PC-9 (cell line): ENCODE measurements around the gene ADAMTSL1. TPM values are rescaled to one million over a fixed set of nuclear protein-coding genes. Genes with fewer than 3 reads are reported as not detected.

Source experiments
- BruUV-seq: library from RNA; stranded (reverse); fragments of 400-500 nt; replicated peaks from 2 replicates; lab custom pipeline; 2021; lab: Mats Ljungman, UMichigan
- CTCF ChIA-PET: fragments of 300-600 bp; sonication (Branson Sonifier 250); formaldehyde crosslinking; loops from one replicate; lab custom pipeline; 2022; ENCODE audit warnings: antibody characterized with exemption; lab: Charles Lee
- POLR2A ChIA-PET: fragments of 300-600 bp; sonication (Branson Sonifier 250); formaldehyde crosslinking; loops from one replicate; lab custom pipeline; 2022; ENCODE audit warnings: antibody characterized with exemption; ENCODE audit not compliant: unreplicated experiment; lab: Charles Lee
- DNase-seq, 2 experiments: peaks; one replicate each; pipeline versions ENCODE4 v3.0.0 to v3.0.0-alpha.2; 2015 to 2022; ENCODE audit warnings: mixed read lengths in 1 of 2
- H2AFZ ChIP-seq: fragments of 200-600 bp; sonication (generic); 2 replicates; pipeline ENCODE4 v1.8.1; 2017; ENCODE audit warnings: antibody characterized with exemption
- H3F3A ChIP-seq: fragments of 200-600 bp; sonication (generic); 2 replicates; pipeline ENCODE4 v1.8.1; 2017; ENCODE audit warnings: antibody characterized with exemption, mild to moderate bottlenecking, low read depth; ENCODE audit not compliant: insufficient read depth
- H3K27ac ChIP-seq: fragments of 200-600 bp; sonication (generic); 2 replicates; pipeline ENCODE4 v1.6.1; 2016; ENCODE audit warnings: mixed run types
- H3K27me3 ChIP-seq: fragments of 200-600 bp; sonication (generic); 2 replicates; pipeline ENCODE4 v1.6.1; 2016; ENCODE audit warnings: low read depth, mixed run types; ENCODE audit not compliant: insufficient read depth
- H3K36me3 ChIP-seq: fragments of 200-600 bp; sonication (generic); 2 replicates; pipeline ENCODE4 v1.6.1; 2016; ENCODE audit warnings: low read depth, mixed run types
- H3K4me1 ChIP-seq: fragments of 200-600 bp; sonication (generic); replicated peaks from 2 replicates; pipeline ENCODE4 v1.6.1; 2016; ENCODE audit warnings: mixed run types; ENCODE audit not compliant: insufficient read depth
- H3K4me2 ChIP-seq: fragments of 200-600 bp; sonication (generic); 2 replicates; pipeline ENCODE4 v1.6.1; 2017; ENCODE audit warnings: mixed run types
- H3K4me3 ChIP-seq: fragments of 200-600 bp; sonication (generic); 2 replicates; pipeline ENCODE4 v1.6.1; 2016; ENCODE audit warnings: mixed run types
- H3K79me2 ChIP-seq: fragments of 200-600 bp; sonication (generic); 2 replicates; pipeline ENCODE4 v1.6.1; 2017; ENCODE audit warnings: low read depth, mixed run types
- H3K9me2 ChIP-seq: fragments of 200-600 bp; sonication (generic); 2 replicates; pipeline ENCODE4 v1.8.1; 2017; ENCODE audit warnings: mild to moderate bottlenecking; ENCODE audit not compliant: insufficient read depth
- H3K9me3 ChIP-seq: fragments of 200-600 bp; sonication (generic); 2 replicates; pipeline ENCODE4 v1.8.1; 2016; ENCODE audit warnings: low read depth; ENCODE audit not compliant: insufficient read depth
- H4K20me1 ChIP-seq: fragments of 200-600 bp; sonication (generic); 2 replicates; pipeline ENCODE4 v1.8.1; 2017; ENCODE audit not compliant: insufficient read depth
- EZH2 ChIP-seq: fragments of 200-600 bp; sonication (generic); IDR thresholded peaks from 2 replicates; pipeline ENCODE4 v1.8.0; 2017; ENCODE audit warnings: antibody characterized with exemption, low read depth
- intact Hi-C: fragments of 100-400 bp; cut with micrococcal nuclease; formaldehyde crosslinking; loops from one replicate; pipeline ENCODE4 v1.10.0; 2022; ENCODE audit not compliant: unreplicated experiment
- total RNA-seq: library from RNA; stranded (reverse); gene quantifications from 2 replicates; pipeline ENCODE4 v1.2.3, GENCODE V29; 2021
- TF ChIP-seq, protein P1 (sequence below): fragments of 200-600 bp; sonication (generic); conservative IDR thresholded peaks from 2 replicates; pipeline ENCODE4 v1.6.1; 2017; ENCODE audit warnings: mixed run types, antibody characterized with exemption, mild to moderate bottlenecking, moderate library complexity

The ADAMTSL1 gene
- total RNA-seq, 1 experiment from 2014 or later, result not detected

- Histone ChIP-seq H3K36me3 (no peaks in the 10 kb centered on the region), H3K4me1 (no peaks in the 10 kb centered on the region), H3F3A (no peaks in the 10 kb centered on the region), H2AFZ (no peak overlapping the region), H3K9me3 (no peaks in the 10 kb centered on the region), H3K27ac (no peak overlapping the region), H3K4me3 (no peak overlapping the region), H3K27me3 (peaks cover 44% of the 10 kb centered on the region; the same call in 1 of the 2 replicates), H3K4me2 (no peak overlapping the region), H3K79me2 (no peaks in the 10 kb centered on the region), H4K20me1 (no peaks in the 10 kb centered on the region), H3K9me2 (no peaks in the 10 kb centered on the region)
- intact Hi-C loops, result no loop called here
- no peak for DNase-seq
- BruUV-seq, result no TSS peak
- CTCF ChIA-PET, result no interaction called here
- POLR2A ChIA-PET, result no interaction called here
- no peak for TF ChIP-seq EZH2
- TF ChIP-seq, protein P1, sequence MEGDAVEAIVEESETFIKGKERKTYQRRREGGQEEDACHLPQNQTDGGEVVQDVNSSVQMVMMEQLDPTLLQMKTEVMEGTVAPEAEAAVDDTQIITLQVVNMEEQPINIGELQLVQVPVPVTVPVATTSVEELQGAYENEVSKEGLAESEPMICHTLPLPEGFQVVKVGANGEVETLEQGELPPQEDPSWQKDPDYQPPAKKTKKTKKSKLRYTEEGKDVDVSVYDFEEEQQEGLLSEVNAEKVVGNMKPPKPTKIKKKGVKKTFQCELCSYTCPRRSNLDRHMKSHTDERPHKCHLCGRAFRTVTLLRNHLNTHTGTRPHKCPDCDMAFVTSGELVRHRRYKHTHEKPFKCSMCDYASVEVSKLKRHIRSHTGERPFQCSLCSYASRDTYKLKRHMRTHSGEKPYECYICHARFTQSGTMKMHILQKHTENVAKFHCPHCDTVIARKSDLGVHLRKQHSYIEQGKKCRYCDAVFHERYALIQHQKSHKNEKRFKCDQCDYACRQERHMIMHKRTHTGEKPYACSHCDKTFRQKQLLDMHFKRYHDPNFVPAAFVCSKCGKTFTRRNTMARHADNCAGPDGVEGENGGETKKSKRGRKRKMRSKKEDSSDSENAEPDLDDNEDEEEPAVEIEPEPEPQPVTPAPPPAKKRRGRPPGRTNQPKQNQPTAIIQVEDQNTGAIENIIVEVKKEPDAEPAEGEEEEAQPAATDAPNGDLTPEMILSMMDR, result no peak
Observed at GRCh38 chr9:18935541-18935940, 461.6 kb downstream of the ADAMTSL1 start.

- Histone ChIP-seq H3K4me1 (no peaks in the 10 kb centered on the region), H3K79me2 (no peaks in the 10 kb centered on the region), H3F3A (no peaks in the 10 kb centered on the region), H3K9me3 (no peaks in the 10 kb centered on the region), H2AFZ (no peak overlapping the region), H3K27ac (no peak overlapping the region), H4K20me1 (no peaks in the 10 kb centered on the region), H3K36me3 (no peaks in the 10 kb centered on the region), H3K4me3 (no peak overlapping the region), H3K4me2 (no peak overlapping the region), H3K9me2 (no peaks in the 10 kb centered on the region), H3K27me3 (peaks cover 47% of the 10 kb centered on the region; the same call in 1 of the 2 replicates)
- TF ChIP-seq, protein P1, result no peak
- TF ChIP-seq EZH2, result no peak
- CTCF ChIA-PET, result no interaction called here
- intact Hi-C loops, result no loop called here
- POLR2A ChIA-PET, result no interaction called here
- DNase-seq, result no peak
- no TSS peak for BruUV-seq
Observed at GRCh38 chr9:18936094-18936871, 462.3 kb downstream of the ADAMTSL1 start.

DNA sequence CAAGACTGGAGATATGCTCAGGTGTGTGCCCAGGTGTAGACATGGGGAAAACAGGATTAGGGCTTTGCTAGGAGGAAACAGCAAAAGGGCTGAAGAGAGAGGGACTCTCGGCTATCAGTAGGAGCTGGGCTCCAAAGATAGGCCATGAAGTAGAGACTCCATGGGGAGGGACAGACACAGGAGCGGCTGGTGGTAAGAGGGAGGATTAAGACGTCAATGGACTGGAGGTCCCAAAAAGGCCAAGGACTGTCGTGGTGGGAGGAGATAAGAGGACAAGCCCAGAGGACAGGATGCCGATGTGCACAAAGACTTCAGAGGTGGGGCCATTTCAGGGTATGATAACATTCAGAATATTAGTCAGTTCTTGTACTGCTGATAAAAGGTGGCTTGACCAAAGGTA, 466.0 kb downstream of the ADAMTSL1 start:
- CTCF ChIA-PET, result no interaction called here
- BruUV-seq, result no TSS peak

More for the DNA sequence above, 466.0 kb downstream of the ADAMTSL1 start:
- Histone ChIP-seq H3K4me3 (no peak overlapping the region), H3K9me2 (no peaks in the 10 kb centered on the region), H3K27ac (no peak overlapping the region), H3K9me3 (no peaks in the 10 kb centered on the region), H3F3A (no peaks in the 10 kb centered on the region), H2AFZ (no peak overlapping the region), H4K20me1 (no peaks in the 10 kb centered on the region), H3K4me2 (no peak overlapping the region), H3K79me2 (no peaks in the 10 kb centered on the region), H3K4me1 (no peaks in the 10 kb centered on the region), H3K36me3 (no peaks in the 10 kb centered on the region), H3K27me3 (peaks cover 70% of the 10 kb centered on the region)
- intact Hi-C loops, result no loop called here
- no peak for DNase-seq
- POLR2A ChIA-PET, result no interaction called here
- TF ChIP-seq EZH2, result no peak
- TF ChIP-seq, protein P1, result no peak
